ENCODE measurements around the gene SPINT1.

SPINT1 gene

GRCh38 chr15:40799523-40799922, 44.3 kb upstream of the SPINT1 start:
- no peak for TF ChIP-seq EZH2 (IDR thresholded peaks at IDR 0.05; ENCODE audit: borderline replicate concordance, low read depth, low read length, severe bottlenecking)
- no peak for TF ChIP-seq CTCF (IDR thresholded peaks at IDR 0.05; ENCODE audit: borderline replicate concordance, extremely low read depth, low read length, poor library complexity, severe bottlenecking)
- peaks cover 3% of the 10 kb centered on the region for H4K20me1 ChIP-seq (ENCODE audit: insufficient read depth, low read length)
- no peak overlapping the region for H2AFZ ChIP-seq (ENCODE audit: low read depth, low read length)
- H3K36me3 ChIP-seq (ENCODE audit: insufficient read depth, low read length), result no peaks in the 10 kb centered on the region
- no peak for ATAC-seq (ENCODE audit: insufficient read depth, low read depth)
- H3K4me2 ChIP-seq (ENCODE audit: insufficient read depth, low read length), result no peak overlapping the region
- H3K4me1 ChIP-seq (ENCODE audit: insufficient read depth, low read length), result no peaks in the 10 kb centered on the region
- H3K9ac ChIP-seq (ENCODE audit: low read depth, low read length), result no peak overlapping the region
- no peaks in the 10 kb centered on the region for H3K27me3 ChIP-seq (ENCODE audit: insufficient read depth, low read length, poor library complexity)
- no peaks in the 10 kb centered on the region for H3K9me3 ChIP-seq (ENCODE audit: insufficient read depth, low read length, severe bottlenecking)
- no peak overlapping the region for H3K27ac ChIP-seq (ENCODE audit: low read length)
- no peak overlapping the region for H3K4me3 ChIP-seq (ENCODE audit: low read depth in 1 of 2, low read length in 2 of 2)
- DNase-seq, result no peak
- H3K79me2 ChIP-seq (ENCODE audit: insufficient read depth, low read length), result peaks cover 57% of the 10 kb centered on the region

DNA sequence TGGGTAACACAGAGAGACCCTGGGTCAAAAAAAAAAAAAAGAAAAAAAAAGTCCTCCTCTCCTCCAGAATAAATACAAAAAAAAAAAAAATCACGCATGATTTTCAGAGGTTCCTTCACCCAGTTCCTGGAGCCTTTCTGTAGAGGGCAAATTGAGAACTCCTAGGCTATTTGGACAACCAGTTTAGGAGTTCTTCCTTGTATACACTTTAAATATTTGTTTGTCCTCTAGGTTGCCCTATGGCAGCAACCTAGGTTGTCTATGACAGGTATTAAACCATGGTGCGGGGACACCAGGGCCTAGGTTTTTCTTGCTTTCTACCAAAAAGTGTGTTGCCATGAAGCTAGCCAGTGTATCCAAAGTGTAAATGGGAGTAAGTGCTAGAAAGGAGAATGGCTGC, 40.8 kb upstream of the SPINT1 start:
- peaks cover 56% of the 10 kb centered on the region for H3K79me2 ChIP-seq (ENCODE audit: insufficient read depth, low read length)
- no peak overlapping the region for H3K4me2 ChIP-seq (ENCODE audit: insufficient read depth, low read length)
- ATAC-seq (ENCODE audit: insufficient read depth, low read depth), result no peak
- no peak overlapping the region for H3K4me3 ChIP-seq (ENCODE audit: low read depth in 1 of 2, low read length in 2 of 2)
- TF ChIP-seq EZH2 (IDR thresholded peaks at IDR 0.05; ENCODE audit: borderline replicate concordance, low read depth, low read length, severe bottlenecking), result no peak
- no peak for TF ChIP-seq CTCF (IDR thresholded peaks at IDR 0.05; ENCODE audit: borderline replicate concordance, extremely low read depth, low read length, poor library complexity, severe bottlenecking)
- H2AFZ ChIP-seq (ENCODE audit: low read depth, low read length), result no peak overlapping the region
- no peak overlapping the region for H3K27ac ChIP-seq (ENCODE audit: low read length)
- no peaks in the 10 kb centered on the region for H3K9me3 ChIP-seq (ENCODE audit: insufficient read depth, low read length, severe bottlenecking)
- no peaks in the 10 kb centered on the region for H3K27me3 ChIP-seq (ENCODE audit: insufficient read depth, low read length, poor library complexity)
- H4K20me1 ChIP-seq (ENCODE audit: insufficient read depth, low read length), result peaks cover 3% of the 10 kb centered on the region; the same call in 1 of the 2 replicates
- peaks cover 15% of the 10 kb centered on the region for H3K4me1 ChIP-seq (ENCODE audit: insufficient read depth, low read length)
- no peak overlapping the region for H3K9ac ChIP-seq (ENCODE audit: low read depth, low read length)
- DNase-seq, result no peak
- H3K36me3 ChIP-seq (ENCODE audit: insufficient read depth, low read length), result no peaks in the 10 kb centered on the region

DNA sequence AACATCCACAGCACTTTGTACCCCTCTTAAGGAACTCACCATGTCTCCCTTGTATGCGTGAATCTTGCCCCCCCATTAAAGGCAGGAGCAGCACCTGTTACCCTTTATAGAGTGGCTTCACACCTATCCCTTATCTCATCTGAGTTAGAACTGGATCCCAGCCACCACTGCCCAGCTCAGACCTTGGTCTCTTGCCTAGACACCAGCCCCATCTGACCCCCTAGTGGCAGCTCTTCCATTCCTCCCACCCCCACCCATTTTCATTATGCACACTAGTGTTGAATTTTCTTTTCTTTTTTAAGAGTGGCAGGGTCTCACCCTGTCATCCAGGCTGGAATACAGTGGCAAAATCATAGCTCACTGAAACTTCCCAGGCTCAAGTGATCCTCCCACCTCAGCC, 40.2 kb upstream of the SPINT1 start:
- Histone ChIP-seq H3K9me3 (ENCODE audit: insufficient read depth, low read length, severe bottlenecking) (no peaks in the 10 kb centered on the region), H3K79me2 (ENCODE audit: insufficient read depth, low read length) (peaks cover 58% of the 10 kb centered on the region), H4K20me1 (ENCODE audit: insufficient read depth, low read length) (peaks cover 3% of the 10 kb centered on the region; the same call in 1 of the 2 replicates), H3K27me3 (ENCODE audit: insufficient read depth, low read length, poor library complexity) (no peaks in the 10 kb centered on the region), H3K36me3 (ENCODE audit: insufficient read depth, low read length) (no peaks in the 10 kb centered on the region), H3K4me1 (ENCODE audit: insufficient read depth, low read length) (peaks cover 21% of the 10 kb centered on the region), H3K4me3 (ENCODE audit: low read depth in 1 of 2, low read length in 2 of 2) (no peak overlapping the region), H3K27ac (ENCODE audit: low read length) (no peak overlapping the region), H2AFZ (ENCODE audit: low read depth, low read length) (no peak overlapping the region), H3K4me2 (ENCODE audit: insufficient read depth, low read length) (no peak overlapping the region), H3K9ac (ENCODE audit: low read depth, low read length) (no peak overlapping the region)
- TF ChIP-seq EZH2 (IDR thresholded peaks at IDR 0.05; ENCODE audit: borderline replicate concordance, low read depth, low read length, severe bottlenecking), result no peak
- peak; percentile 11 for TF ChIP-seq CTCF (IDR thresholded peaks at IDR 0.05; ENCODE audit: borderline replicate concordance, extremely low read depth, low read length, poor library complexity, severe bottlenecking)
- ATAC-seq (ENCODE audit: insufficient read depth, low read depth) (no peak), DNase-seq (no peak)

GRCh38 chr15:40806672-40807027, 37.2 kb upstream of the SPINT1 start:
- ATAC-seq (ENCODE audit: insufficient read depth, low read depth) (no peak), DNase-seq (no peak)
- peak overlapping the region; percentile 97 for H3K27ac ChIP-seq (ENCODE audit: low read length)
- H3K4me3 ChIP-seq (ENCODE audit: low read depth in 1 of 2, low read length in 2 of 2), result peak overlapping the region; percentile 77 to 92
- H3K4me1 ChIP-seq (ENCODE audit: insufficient read depth, low read length), result peaks cover 25% of the 10 kb centered on the region
- H2AFZ ChIP-seq (ENCODE audit: low read depth, low read length), result peak overlapping the region; percentile 99
- no peaks in the 10 kb centered on the region for H4K20me1 ChIP-seq (ENCODE audit: insufficient read depth, low read length)
- peaks cover 50% of the 10 kb centered on the region for H3K79me2 ChIP-seq (ENCODE audit: insufficient read depth, low read length)
- H3K9ac ChIP-seq (ENCODE audit: low read depth, low read length), result peak overlapping the region; percentile 87
- peak overlapping the region; percentile 88 for H3K4me2 ChIP-seq (ENCODE audit: insufficient read depth, low read length)
- H3K27me3 ChIP-seq (ENCODE audit: insufficient read depth, low read length, poor library complexity), result no peaks in the 10 kb centered on the region
- H3K9me3 ChIP-seq (ENCODE audit: insufficient read depth, low read length, severe bottlenecking), result no peaks in the 10 kb centered on the region
- TF ChIP-seq CTCF (IDR thresholded peaks at IDR 0.05; ENCODE audit: borderline replicate concordance, extremely low read depth, low read length, poor library complexity, severe bottlenecking) (no peak), EZH2 (IDR thresholded peaks at IDR 0.05; ENCODE audit: borderline replicate concordance, low read depth, low read length, severe bottlenecking) (no peak)
- H3K36me3 ChIP-seq (ENCODE audit: insufficient read depth, low read length), result peaks cover 17% of the 10 kb centered on the region

Measured in DND-41 (cell line).